SIG-M5 treated with dmso at 0.1 percent for 504 hours (cell line): Measurements from ENCODE around the gene CDC42EP5.
A peak's percentile ranks its signal among the peaks of the same experiment; 100 is the strongest.
"Not testable (repeated sequence)": the region's sequence is repeated elsewhere in the genome, so short reads cannot be mapped to it uniquely, and the experiment has no call there.

Experiments
- DNase-seq: peaks from one replicate; lab custom pipeline; 2025; ENCODE audit not compliant: unreplicated experiment; lab: John Stamatoyannopoulos, UW

CDC42EP5 gene

GRCh38 chr19:54473071-54473891 lies at the start of gene CDC42EP5:
CDC42EP5 (minus strand) TSS chr19:54473296; CDS start chr19:54465547, 7,749 bp downstream.
- DNase-seq: no peak

GRCh38 chr19:54521860-54522513 lies 48.9 kb upstream of the CDC42EP5 start:
- DNase-seq: no peak

GRCh38 chr19:54521022-54521859 lies 48.1 kb upstream of the CDC42EP5 start:
- peak; percentile 20 for DNase-seq

GRCh38 chr19:54518844-54519243 lies 45.7 kb upstream of the CDC42EP5 start:
- no peak for DNase-seq

GRCh38 chr19:54517483-54517882 lies 44.4 kb upstream of the CDC42EP5 start:
- DNase-seq: peak; percentile 60

GRCh38 chr19:54515156-54515555 lies 42.1 kb upstream of the CDC42EP5 start:
- no peak for DNase-seq

GRCh38 chr19:54509200-54509940 lies 36.3 kb upstream of the CDC42EP5 start:
- DNase-seq: not testable (repeated sequence)

GRCh38 chr19:54508487-54508886 lies 35.4 kb upstream of the CDC42EP5 start:
- not testable (repeated sequence) for DNase-seq

- no peak for DNase-seq
Measured at GRCh38 chr19:54507824-54508223, 34.7 kb upstream of the CDC42EP5 start.

- DNase-seq: not testable (repeated sequence)
Measured at GRCh38 chr19:54507038-54507717, 34.1 kb upstream of the CDC42EP5 start.

- DNase-seq: no peak
Measured at GRCh38 chr19:54506079-54506478, 33.0 kb upstream of the CDC42EP5 start.

- DNase-seq: not testable (repeated sequence)
Measured at GRCh38 chr19:54505542-54505941, 32.4 kb upstream of the CDC42EP5 start.

GRCh38 chr19:54502518-54503048 lies 29.5 kb upstream of the CDC42EP5 start, which contains the start of gene LAIR2:
LAIR2 (plus strand) TSS chr19:54502831; CDS start chr19:54502919, 88 bp downstream.
- no peak for DNase-seq

GRCh38 chr19:54498451-54498772 lies 25.3 kb upstream of the CDC42EP5 start:
- DNase-seq: not testable (repeated sequence)

- DNase-seq: not testable (repeated sequence)
Measured at GRCh38 chr19:54497747-54498450, 24.8 kb upstream of the CDC42EP5 start.

- not testable (repeated sequence) for DNase-seq
Measured at GRCh38 chr19:54495284-54495683, 22.2 kb upstream of the CDC42EP5 start.

- DNase-seq: no peak
Measured at GRCh38 chr19:54493967-54494585, 21.0 kb upstream of the CDC42EP5 start.

GRCh38 chr19:54493056-54493455 lies 20.0 kb upstream of the CDC42EP5 start:
- not testable (repeated sequence) for DNase-seq

GRCh38 chr19:54492568-54492967 lies 19.5 kb upstream of the CDC42EP5 start:
- no peak for DNase-seq
